ENCODE data around the gene SOCS7. TPM values are rescaled to one million over a fixed set of nuclear protein-coding genes. Genes with fewer than 3 reads are reported as not detected.

SOCS7 gene
- total RNA-seq, 2 experiments from 2014 or later = 13.7 to 16.9 TPM

DNA sequence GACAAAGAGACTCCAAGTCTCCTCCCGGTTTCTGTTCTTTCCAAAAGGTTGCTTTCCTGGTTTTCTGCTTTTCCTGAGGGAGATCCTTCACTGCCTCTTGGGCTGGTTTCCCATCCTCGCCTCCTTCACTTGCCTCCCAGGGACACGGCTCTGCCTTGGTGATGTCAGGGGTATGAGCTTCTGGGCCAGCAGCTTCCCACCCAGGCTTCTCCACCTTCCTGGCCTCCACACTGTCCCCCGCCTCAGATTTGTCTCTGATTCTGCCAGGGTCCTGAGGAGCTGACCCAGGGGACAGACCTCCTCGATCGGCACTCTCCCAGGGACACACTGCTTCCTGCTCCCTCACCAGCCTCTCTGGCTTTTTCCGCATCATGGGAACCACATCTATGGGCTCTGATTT lies 22.4 kb upstream of the SOCS7 start:
- no peaks in the 10 kb centered on the region for H3K36me3 ChIP-seq (ENCODE audit: insufficient read depth, low read length)
- POLR2A ChIA-PET = no interaction called here
- CTCF ChIA-PET = no interaction called here
- H3K9me3 ChIP-seq (ENCODE audit: control insufficient read depth in 1 of 2, insufficient read depth in 1 of 2, low read length in 2 of 2) = no peaks in the 10 kb centered on the region
- DNase-seq (no peak), ATAC-seq (ENCODE audit: poor library complexity) (no peak)
- Mint-ChIP-seq H3K4me3 (no peak overlapping the region), H3K36me3 (ENCODE audit: low read depth) (no peaks in the 10 kb centered on the region), H3K9me3 (no peaks in the 10 kb centered on the region), H3K27ac (no peak overlapping the region), H3K4me1 (ENCODE audit: low read depth) (peaks cover 14% of the 10 kb centered on the region), H3K27me3 (peaks cover 15% of the 10 kb centered on the region)
- H3K27ac ChIP-seq (ENCODE audit: low read depth in 1 of 2, low read length in 2 of 2) = no peak overlapping the region
- H3K4me1 ChIP-seq (ENCODE audit: insufficient read depth, low read length) = no peaks in the 10 kb centered on the region
- no peaks in the 10 kb centered on the region for H3K27me3 ChIP-seq (ENCODE audit: control insufficient read depth in 1 of 2, insufficient read depth in 2 of 2, low read length in 2 of 2)
- no peak overlapping the region for H3K4me3 ChIP-seq (ENCODE audit: low read length)
- TF ChIP-seq, protein P1, sequence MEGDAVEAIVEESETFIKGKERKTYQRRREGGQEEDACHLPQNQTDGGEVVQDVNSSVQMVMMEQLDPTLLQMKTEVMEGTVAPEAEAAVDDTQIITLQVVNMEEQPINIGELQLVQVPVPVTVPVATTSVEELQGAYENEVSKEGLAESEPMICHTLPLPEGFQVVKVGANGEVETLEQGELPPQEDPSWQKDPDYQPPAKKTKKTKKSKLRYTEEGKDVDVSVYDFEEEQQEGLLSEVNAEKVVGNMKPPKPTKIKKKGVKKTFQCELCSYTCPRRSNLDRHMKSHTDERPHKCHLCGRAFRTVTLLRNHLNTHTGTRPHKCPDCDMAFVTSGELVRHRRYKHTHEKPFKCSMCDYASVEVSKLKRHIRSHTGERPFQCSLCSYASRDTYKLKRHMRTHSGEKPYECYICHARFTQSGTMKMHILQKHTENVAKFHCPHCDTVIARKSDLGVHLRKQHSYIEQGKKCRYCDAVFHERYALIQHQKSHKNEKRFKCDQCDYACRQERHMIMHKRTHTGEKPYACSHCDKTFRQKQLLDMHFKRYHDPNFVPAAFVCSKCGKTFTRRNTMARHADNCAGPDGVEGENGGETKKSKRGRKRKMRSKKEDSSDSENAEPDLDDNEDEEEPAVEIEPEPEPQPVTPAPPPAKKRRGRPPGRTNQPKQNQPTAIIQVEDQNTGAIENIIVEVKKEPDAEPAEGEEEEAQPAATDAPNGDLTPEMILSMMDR (IDR thresholded peaks at IDR 0.05) = no peak
- intact Hi-C loops (cut with DNase I, micrococcal nuclease) = no loop called here

DNA sequence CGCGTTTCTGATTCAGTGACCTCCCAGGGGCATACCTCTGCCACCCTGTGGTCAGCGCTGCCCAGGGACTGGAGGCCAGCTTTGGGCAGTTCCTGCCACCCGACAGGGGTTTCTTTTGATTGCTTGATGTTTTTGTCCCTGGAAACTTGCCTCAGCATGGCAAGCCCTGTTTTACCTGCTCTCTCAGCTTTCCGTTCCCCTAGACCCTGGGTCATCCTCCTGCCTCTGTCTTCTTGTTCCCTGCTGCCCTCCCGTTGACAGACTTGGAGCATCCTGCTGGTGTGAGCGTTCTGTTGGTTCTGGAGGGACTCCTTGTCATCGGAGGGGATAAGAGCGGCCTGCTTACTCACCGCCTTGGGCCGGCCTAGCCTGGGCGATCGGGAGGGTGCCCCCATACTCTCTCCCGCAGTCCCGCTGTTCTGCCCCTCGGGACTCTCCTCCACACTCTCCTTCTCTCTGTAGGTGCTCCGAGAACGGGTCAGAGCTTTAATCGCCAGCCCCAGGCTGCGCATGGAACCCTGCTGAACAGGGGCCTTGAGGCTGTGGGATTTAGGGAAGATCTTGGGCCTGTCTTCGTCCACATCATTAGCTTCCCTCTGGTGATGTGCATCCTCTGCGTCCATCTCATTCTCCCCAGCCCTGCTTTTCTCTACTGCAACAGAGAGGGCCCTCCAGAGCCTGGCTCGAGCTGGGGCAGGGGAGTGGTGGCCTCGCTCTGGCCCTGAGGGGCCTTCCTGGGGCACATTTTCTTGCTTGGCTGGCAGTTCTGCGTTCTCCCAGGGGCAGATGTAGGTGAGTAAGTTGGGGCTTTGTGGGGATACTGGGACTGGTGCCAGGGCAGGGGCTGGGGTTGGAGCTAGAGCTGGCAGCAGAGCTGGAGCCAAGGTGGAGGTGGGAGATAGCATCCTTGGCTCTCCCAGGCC lies 21.6 kb upstream of the SOCS7 start:
- intact Hi-C loops (cut with DNase I, micrococcal nuclease) = no loop called here

DNA sequence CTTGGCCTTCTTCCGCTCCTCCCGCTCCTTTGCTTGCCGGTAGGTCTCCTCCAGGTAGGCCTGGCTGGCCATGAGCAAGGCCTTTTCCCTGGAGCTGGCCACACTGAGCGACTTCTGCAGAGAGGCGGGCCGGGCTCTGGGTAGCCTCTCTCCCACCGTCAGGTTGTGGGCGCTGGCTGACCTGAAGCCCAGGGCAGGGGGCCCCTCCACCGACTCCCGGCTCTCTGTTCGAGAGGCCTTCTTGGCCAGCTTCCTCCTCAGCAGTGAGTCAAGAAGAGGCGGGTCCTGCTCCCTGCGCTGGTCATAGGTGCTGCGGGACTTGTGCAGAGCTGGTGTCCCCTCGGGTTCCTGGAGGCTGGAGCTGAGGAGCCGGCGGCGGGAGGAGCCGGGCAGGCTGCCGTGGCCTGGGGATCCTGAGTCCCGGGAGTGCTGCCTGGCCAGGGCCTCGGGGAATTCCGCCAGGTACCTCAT lies 20.7 kb upstream of the SOCS7 start:
- DNase-seq = no peak
- ATAC-seq (ENCODE audit: poor library complexity) = no peak
- Mint-ChIP-seq H3K4me3 (no peak overlapping the region), H3K4me1 (ENCODE audit: low read depth) (peaks cover 12% of the 10 kb centered on the region), H3K36me3 (ENCODE audit: low read depth) (no peaks in the 10 kb centered on the region), H3K27me3 (peaks cover 20% of the 10 kb centered on the region), H3K9me3 (no peaks in the 10 kb centered on the region), H3K27ac (no peak overlapping the region)
- ChIA-PET POLR2A (no interaction called here), CTCF (no interaction called here)
- H3K27me3 ChIP-seq (ENCODE audit: control insufficient read depth in 1 of 2, insufficient read depth in 2 of 2, low read length in 2 of 2) = no peaks in the 10 kb centered on the region
- H3K36me3 ChIP-seq (ENCODE audit: insufficient read depth, low read length) = no peaks in the 10 kb centered on the region
- no peak overlapping the region for H3K27ac ChIP-seq (ENCODE audit: low read depth in 1 of 2, low read length in 2 of 2)
- H3K4me1 ChIP-seq (ENCODE audit: insufficient read depth, low read length) = no peaks in the 10 kb centered on the region
- intact Hi-C loops (cut with DNase I, micrococcal nuclease) = no loop called here
- TF ChIP-seq, protein P1 (IDR thresholded peaks at IDR 0.05) = no peak
- no peaks in the 10 kb centered on the region for H3K9me3 ChIP-seq (ENCODE audit: control insufficient read depth in 1 of 2, insufficient read depth in 1 of 2, low read length in 2 of 2)
- no peak overlapping the region for H3K4me3 ChIP-seq (ENCODE audit: low read length)

More for the DNA sequence above, 21.6 kb upstream of the SOCS7 start:
- H3K4me1 ChIP-seq (ENCODE audit: insufficient read depth, low read length) = no peaks in the 10 kb centered on the region
- Mint-ChIP-seq H3K9me3 (no peaks in the 10 kb centered on the region), H3K4me3 (no peak overlapping the region), H3K27ac (no peak overlapping the region), H3K27me3 (peaks cover 16% of the 10 kb centered on the region), H3K36me3 (ENCODE audit: low read depth) (no peaks in the 10 kb centered on the region), H3K4me1 (ENCODE audit: low read depth) (peaks cover 14% of the 10 kb centered on the region)
- H3K27me3 ChIP-seq (ENCODE audit: control insufficient read depth in 1 of 2, insufficient read depth in 2 of 2, low read length in 2 of 2) = no peaks in the 10 kb centered on the region
- DNase-seq = no peak
- no peaks in the 10 kb centered on the region for H3K9me3 ChIP-seq (ENCODE audit: control insufficient read depth in 1 of 2, insufficient read depth in 1 of 2, low read length in 2 of 2)
- TF ChIP-seq, protein P1 (IDR thresholded peaks at IDR 0.05) = no peak
- POLR2A ChIA-PET = no interaction called here
- H3K27ac ChIP-seq (ENCODE audit: low read depth in 1 of 2, low read length in 2 of 2) = no peak overlapping the region
- CTCF ChIA-PET = no interaction called here
- no peak for ATAC-seq (ENCODE audit: poor library complexity)
- H3K36me3 ChIP-seq (ENCODE audit: insufficient read depth, low read length) = no peaks in the 10 kb centered on the region
- H3K4me3 ChIP-seq (ENCODE audit: low read length) = no peak overlapping the region

All from CD4-positive, alpha-beta T cell (primary cell).